Erythroblast (primary cell): ENCODE measurements around the gene SLC35A4.
"Not testable (repeated sequence)": the region's sequence is repeated elsewhere in the genome, so short reads cannot be mapped to it uniquely, and the experiment has no call there.

Experiments used
- DNase-seq, 2 experiments: peaks; one replicate each; lab custom pipeline; 2025; lab: John Stamatoyannopoulos, UW
- GATA1 ChIP-seq: IDR thresholded peaks from 2 replicates; pipeline ENCODE4 v1.6.1; 2011; ENCODE audit warnings: low read depth, mild to moderate bottlenecking, control low read depth, low read length, moderate library complexity
- POLR2A ChIP-seq: IDR thresholded peaks from 2 replicates; pipeline ENCODE4 v1.6.1; 2011; ENCODE audit warnings: mild to moderate bottlenecking, low read length

The SLC35A4 gene

GRCh38 chr5:140588311-140589070, 23.9 kb downstream of the SLC35A4 start:
- TF ChIP-seq GATA1 (no peak), POLR2A (no peak)
- no peak for DNase-seq

- TF ChIP-seq GATA1 = no peak
- TF ChIP-seq POLR2A = no peak
- DNase-seq = no peak
Observed at GRCh38 chr5:140590861-140591260, 26.2 kb downstream of the SLC35A4 start.

GRCh38 chr5:140591747-140592372, 27.2 kb downstream of the SLC35A4 start:
- TF ChIP-seq POLR2A (no peak), GATA1 (no peak)
- no peak for DNase-seq

GRCh38 chr5:140593070-140593469, 28.4 kb downstream of the SLC35A4 start:
- not testable (repeated sequence) for DNase-seq

- no peak for DNase-seq
- TF ChIP-seq GATA1 = no peak
- TF ChIP-seq POLR2A = no peak
Observed at GRCh38 chr5:140594169-140594568, 29.5 kb downstream of the SLC35A4 start.

- no peak for TF ChIP-seq GATA1
- TF ChIP-seq POLR2A = no peak
- peak in 1 of 2 experiments; percentile 6 for DNase-seq
Observed at GRCh38 chr5:140595538-140596300, 31.1 kb downstream of the SLC35A4 start.

- DNase-seq = no peak
- TF ChIP-seq GATA1 (no peak), POLR2A (no peak)
Observed at GRCh38 chr5:140596321-140596741, 31.7 kb downstream of the SLC35A4 start.

- no peak for TF ChIP-seq GATA1
- no peak for TF ChIP-seq POLR2A
Observed at GRCh38 chr5:140598836-140599235, 34.2 kb downstream of the SLC35A4 start.

GRCh38 chr5:140600096-140600495, 35.5 kb downstream of the SLC35A4 start:
- no peak for DNase-seq
- TF ChIP-seq GATA1 = no peak
- no peak for TF ChIP-seq POLR2A

More at GRCh38 chr5:140598836-140599235, 34.2 kb downstream of the SLC35A4 start:
- no peak for DNase-seq

- TF ChIP-seq GATA1 (no peak), POLR2A (no peak)
- DNase-seq = no peak
Observed at GRCh38 chr5:140602147-140602546, 37.5 kb downstream of the SLC35A4 start.

GRCh38 chr5:140603446-140603698, 38.7 kb downstream of the SLC35A4 start:
- DNase-seq = not testable (repeated sequence)

- no peak for TF ChIP-seq POLR2A
- no peak for TF ChIP-seq GATA1
Observed at GRCh38 chr5:140603734-140604133, 39.1 kb downstream of the SLC35A4 start.

GRCh38 chr5:140605879-140606278, 41.3 kb downstream of the SLC35A4 start:
- DNase-seq = no peak
- no peak for TF ChIP-seq POLR2A

More at GRCh38 chr5:140603734-140604133, 39.1 kb downstream of the SLC35A4 start:
- DNase-seq = no peak

GRCh38 chr5:140607031-140607430, 42.4 kb downstream of the SLC35A4 start:
- TF ChIP-seq POLR2A = no peak
- no peak for TF ChIP-seq GATA1

More at GRCh38 chr5:140607031-140607430, 42.4 kb downstream of the SLC35A4 start:
- peak in 1 of 2 experiments; percentile 12 for DNase-seq
